ENCODE measurements around the gene ISG20. TPM values are rescaled to one million over a fixed set of nuclear protein-coding genes. Genes with fewer than 3 reads are reported as not detected.

The ISG20 gene
- total RNA-seq, 1 donor, result 3.3 TPM

GRCh38 chr15:88702983-88703382 lies 64.2 kb downstream of the ISG20 start:
- Histone ChIP-seq H3K4me2 (ENCODE audit: insufficient read depth, low read length) (no peak overlapping the region), H3K27me3 (ENCODE audit: insufficient read depth, low read length) (peaks cover 12% of the 10 kb centered on the region), H3K4me1 (ENCODE audit: insufficient read depth, low read length) (peaks cover 7% of the 10 kb centered on the region), H3K27ac (ENCODE audit: low read depth, low read length) (no peak overlapping the region), H3K4me3 (ENCODE audit: insufficient read depth, low read length) (no peak overlapping the region), H3K9me3 (ENCODE audit: low read depth, low read length) (no peaks in the 10 kb centered on the region), H3K79me2 (ENCODE audit: insufficient read depth, low read length) (no peaks in the 10 kb centered on the region), H3K36me3 (ENCODE audit: insufficient read depth, low read length) (no peaks in the 10 kb centered on the region), H2AFZ (ENCODE audit: low read length) (no peak overlapping the region), H4K20me1 (ENCODE audit: insufficient read depth, low read length) (no peaks in the 10 kb centered on the region)
- DNase-seq (ENCODE audit: insufficient read length, low spot score, missing footprints), result no peak
- no peak for TF ChIP-seq CTCF (IDR thresholded peaks at IDR 0.05; ENCODE audit: extremely low read depth, low read depth, low read length)

- Histone ChIP-seq H3K4me2 (ENCODE audit: insufficient read depth, low read length) (no peak overlapping the region), H3K27me3 (ENCODE audit: insufficient read depth, low read length) (peaks cover 8% of the 10 kb centered on the region), H3K79me2 (ENCODE audit: insufficient read depth, low read length) (no peaks in the 10 kb centered on the region), H3K4me1 (ENCODE audit: insufficient read depth, low read length) (peaks cover 13% of the 10 kb centered on the region), H3K27ac (ENCODE audit: low read depth, low read length) (no peak overlapping the region), H3K4me3 (ENCODE audit: insufficient read depth, low read length) (no peak overlapping the region), H3K36me3 (ENCODE audit: insufficient read depth, low read length) (no peaks in the 10 kb centered on the region), H3K9me3 (ENCODE audit: low read depth, low read length) (no peaks in the 10 kb centered on the region), H2AFZ (ENCODE audit: low read length) (no peak overlapping the region), H4K20me1 (ENCODE audit: insufficient read depth, low read length) (no peaks in the 10 kb centered on the region)
- DNase-seq (ENCODE audit: insufficient read length, low spot score, missing footprints), result no peak
- no peak for TF ChIP-seq CTCF (IDR thresholded peaks at IDR 0.05; ENCODE audit: extremely low read depth, low read depth, low read length)
Measured at GRCh38 chr15:88703533-88703932, 64.7 kb downstream of the ISG20 start.

GRCh38 chr15:88704791-88705768 lies 66.3 kb downstream of the ISG20 start:
- no peak for TF ChIP-seq CTCF (IDR thresholded peaks at IDR 0.05; ENCODE audit: extremely low read depth, low read depth, low read length)
- peak overlapping the region; percentile 64 for H3K4me3 ChIP-seq (ENCODE audit: insufficient read depth, low read length)
- H2AFZ ChIP-seq (ENCODE audit: low read length), result peak overlapping the region; percentile 73
- H3K4me2 ChIP-seq (ENCODE audit: insufficient read depth, low read length), result peak overlapping the region; percentile 75
- no peak overlapping the region for H3K27ac ChIP-seq (ENCODE audit: low read depth, low read length)
- no peaks in the 10 kb centered on the region for H3K9me3 ChIP-seq (ENCODE audit: low read depth, low read length)
- no peaks in the 10 kb centered on the region for H3K36me3 ChIP-seq (ENCODE audit: insufficient read depth, low read length)
- H3K27me3 ChIP-seq (ENCODE audit: insufficient read depth, low read length), result peaks cover 5% of the 10 kb centered on the region
- peak; percentile 87 for DNase-seq (ENCODE audit: insufficient read length, low spot score, missing footprints)
- H3K79me2 ChIP-seq (ENCODE audit: insufficient read depth, low read length), result no peaks in the 10 kb centered on the region
- H4K20me1 ChIP-seq (ENCODE audit: insufficient read depth, low read length), result no peaks in the 10 kb centered on the region
- H3K4me1 ChIP-seq (ENCODE audit: insufficient read depth, low read length), result peaks cover 21% of the 10 kb centered on the region

- Histone ChIP-seq H3K36me3 (ENCODE audit: insufficient read depth, low read length) (no peaks in the 10 kb centered on the region), H3K27me3 (ENCODE audit: insufficient read depth, low read length) (peaks cover 5% of the 10 kb centered on the region), H4K20me1 (ENCODE audit: insufficient read depth, low read length) (no peaks in the 10 kb centered on the region), H2AFZ (ENCODE audit: low read length) (peak overlapping the region; percentile 52), H3K4me3 (ENCODE audit: insufficient read depth, low read length) (peak overlapping the region; percentile 64), H3K4me1 (ENCODE audit: insufficient read depth, low read length) (peaks cover 21% of the 10 kb centered on the region), H3K9me3 (ENCODE audit: low read depth, low read length) (no peaks in the 10 kb centered on the region), H3K4me2 (ENCODE audit: insufficient read depth, low read length) (peak overlapping the region; percentile 75), H3K79me2 (ENCODE audit: insufficient read depth, low read length) (no peaks in the 10 kb centered on the region), H3K27ac (ENCODE audit: low read depth, low read length) (no peak overlapping the region)
- TF ChIP-seq CTCF (IDR thresholded peaks at IDR 0.05; ENCODE audit: extremely low read depth, low read depth, low read length), result no peak
- no peak for DNase-seq (ENCODE audit: insufficient read length, low spot score, missing footprints)
Measured at GRCh38 chr15:88705769-88706165, 67.0 kb downstream of the ISG20 start.

Measured in osteoblast (primary cell).